HG03045 (cell line): ENCODE data around the gene PLCL2.

ENCODE experiments used
- ATAC-seq: cut with Tn5 transposase; IDR thresholded peaks from one replicate; pipeline ENCODE4 v1.9.1; 2021; ENCODE audit warnings: mild to moderate bottlenecking, moderate library complexity; ENCODE audit not compliant: unreplicated experiment

PLCL2 gene

GRCh38 chr3:16884748-16885592 lies at the start of gene PLCL2:
TSS of gene PLCL2 (plus strand) at chr3:16884955. CDS start at chr3:16885040, 85 bp downstream.
- ATAC-seq: peak; percentile 35

DNA sequence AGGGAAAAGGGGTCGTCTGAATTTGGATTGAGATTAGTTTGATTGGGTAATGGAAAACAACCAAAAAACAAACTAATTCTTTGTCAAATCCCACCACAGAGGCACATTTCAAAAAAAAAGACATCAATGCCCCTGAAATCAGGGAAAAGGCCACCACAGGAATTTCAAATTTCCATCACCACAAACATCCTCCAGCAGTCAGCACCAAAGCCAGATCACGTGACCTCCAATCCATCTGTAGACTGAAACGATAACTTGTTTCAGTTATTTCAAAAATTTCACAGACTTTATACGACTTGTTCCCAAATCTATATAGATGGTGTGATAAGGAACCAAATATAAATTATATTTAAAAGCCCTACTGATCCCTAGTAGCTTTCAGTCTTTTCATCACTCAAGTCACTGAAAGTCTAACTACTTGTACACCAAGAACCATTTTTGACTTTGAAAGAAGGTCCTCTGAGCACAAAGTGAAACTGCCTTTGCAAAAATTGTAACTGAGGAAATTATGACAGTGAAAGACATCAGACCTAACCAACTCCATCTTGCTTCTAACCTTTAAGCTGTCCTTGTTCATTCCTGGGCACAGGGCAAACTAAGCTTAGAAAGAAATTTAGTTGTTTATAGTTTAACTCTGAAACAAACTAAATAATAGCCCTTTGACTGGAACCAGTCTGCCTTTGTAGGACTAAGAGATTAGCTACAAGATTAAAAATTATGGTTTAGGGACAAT lies 48.1 kb upstream of the PLCL2 start:
- no peak for ATAC-seq

DNA sequence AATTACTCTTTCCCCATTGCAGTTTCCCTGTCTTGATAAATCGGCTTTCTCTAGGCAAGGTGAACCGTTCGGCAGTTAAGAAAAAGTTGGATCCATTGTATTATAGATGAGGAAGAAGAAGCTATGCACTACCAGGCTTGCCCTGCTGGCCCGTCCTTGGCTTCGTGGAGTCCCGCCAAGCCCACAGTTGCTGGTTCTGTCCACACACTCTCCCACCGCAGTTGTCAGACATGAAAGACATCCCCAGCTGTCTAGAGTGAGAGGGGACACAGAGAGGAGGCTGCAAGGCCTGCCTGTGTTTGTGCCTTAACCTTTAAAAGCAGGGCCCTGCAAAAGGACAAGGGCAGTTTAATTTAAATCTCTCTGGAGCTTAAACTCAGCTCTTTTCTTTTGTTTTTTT lies 47.2 kb upstream of the PLCL2 start:
- no peak for ATAC-seq

DNA sequence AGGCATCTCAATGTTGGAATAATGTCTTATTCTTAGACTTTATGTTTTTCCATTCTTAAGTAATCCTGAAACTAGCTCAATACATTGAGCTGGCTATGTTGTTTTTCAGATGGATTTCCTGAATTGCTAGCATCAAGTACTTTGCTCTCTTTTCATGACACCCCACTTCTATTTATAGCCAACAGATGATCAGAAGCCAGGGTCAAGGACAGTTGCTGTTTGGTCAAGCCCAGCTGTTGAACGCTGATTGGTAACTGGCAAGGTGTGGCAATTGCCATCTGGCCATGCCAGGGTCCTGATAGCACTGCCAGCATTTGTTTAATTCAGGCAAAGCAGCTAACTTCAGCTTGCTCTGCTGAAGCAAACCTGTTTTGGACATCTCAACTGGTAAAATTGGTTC lies 46.2 kb upstream of the PLCL2 start:
- ATAC-seq: no peak

- no peak for ATAC-seq
Measured at GRCh38 chr3:16839271-16840100, 45.3 kb upstream of the PLCL2 start.

GRCh38 chr3:16840101-16840424 lies 44.7 kb upstream of the PLCL2 start:
- no peak for ATAC-seq

DNA sequence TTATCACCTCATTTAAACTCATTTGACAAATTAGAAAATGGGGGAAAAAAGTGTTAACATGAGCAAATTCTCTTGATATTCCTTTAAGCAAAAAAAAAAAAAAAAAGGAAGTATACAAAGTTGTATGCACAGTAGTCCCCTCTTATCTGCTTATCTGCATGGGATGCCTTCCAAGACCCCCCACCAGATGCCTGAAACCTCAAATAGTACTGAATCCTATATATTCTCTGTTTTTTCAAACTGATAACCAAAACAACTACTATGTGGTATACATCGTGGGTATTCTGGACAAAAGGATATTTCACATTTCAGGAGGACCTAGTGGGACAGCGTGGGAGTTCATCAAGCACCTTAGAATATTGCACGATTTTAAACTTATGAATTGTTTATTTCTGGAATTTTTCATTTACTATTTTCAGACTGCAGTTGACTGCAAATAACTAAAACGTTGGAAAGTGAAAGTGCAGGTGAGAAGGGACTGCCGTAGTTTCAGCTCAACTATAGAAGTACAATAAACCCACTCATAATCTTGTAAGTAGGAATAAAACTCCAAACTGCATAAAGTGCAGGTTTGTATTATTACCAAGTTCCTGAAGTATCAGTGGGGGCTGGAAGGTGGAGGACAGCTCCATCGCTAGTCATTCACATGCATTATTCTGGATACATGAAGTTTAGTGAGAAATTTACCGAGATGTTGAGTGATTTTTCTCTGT lies 43.6 kb upstream of the PLCL2 start:
- no peak for ATAC-seq

DNA sequence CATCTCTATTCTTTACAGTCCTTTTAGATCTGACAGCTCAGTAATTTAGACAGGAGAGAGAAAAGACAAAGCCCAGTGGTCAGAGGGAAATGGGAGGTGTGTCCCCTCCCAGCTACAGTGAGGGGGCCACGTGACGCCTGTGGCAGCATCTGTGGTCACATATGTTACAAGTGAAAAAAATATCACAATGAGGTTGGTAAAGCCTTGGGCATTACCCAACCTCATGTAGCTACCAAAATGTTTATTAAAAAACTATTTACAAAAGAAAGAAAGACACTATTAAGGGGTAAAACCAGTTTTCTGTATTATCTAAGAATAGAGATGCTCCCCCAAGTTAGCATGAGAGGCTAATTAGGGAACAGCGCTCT lies 42.9 kb upstream of the PLCL2 start:
- peak; percentile 64 for ATAC-seq

DNA sequence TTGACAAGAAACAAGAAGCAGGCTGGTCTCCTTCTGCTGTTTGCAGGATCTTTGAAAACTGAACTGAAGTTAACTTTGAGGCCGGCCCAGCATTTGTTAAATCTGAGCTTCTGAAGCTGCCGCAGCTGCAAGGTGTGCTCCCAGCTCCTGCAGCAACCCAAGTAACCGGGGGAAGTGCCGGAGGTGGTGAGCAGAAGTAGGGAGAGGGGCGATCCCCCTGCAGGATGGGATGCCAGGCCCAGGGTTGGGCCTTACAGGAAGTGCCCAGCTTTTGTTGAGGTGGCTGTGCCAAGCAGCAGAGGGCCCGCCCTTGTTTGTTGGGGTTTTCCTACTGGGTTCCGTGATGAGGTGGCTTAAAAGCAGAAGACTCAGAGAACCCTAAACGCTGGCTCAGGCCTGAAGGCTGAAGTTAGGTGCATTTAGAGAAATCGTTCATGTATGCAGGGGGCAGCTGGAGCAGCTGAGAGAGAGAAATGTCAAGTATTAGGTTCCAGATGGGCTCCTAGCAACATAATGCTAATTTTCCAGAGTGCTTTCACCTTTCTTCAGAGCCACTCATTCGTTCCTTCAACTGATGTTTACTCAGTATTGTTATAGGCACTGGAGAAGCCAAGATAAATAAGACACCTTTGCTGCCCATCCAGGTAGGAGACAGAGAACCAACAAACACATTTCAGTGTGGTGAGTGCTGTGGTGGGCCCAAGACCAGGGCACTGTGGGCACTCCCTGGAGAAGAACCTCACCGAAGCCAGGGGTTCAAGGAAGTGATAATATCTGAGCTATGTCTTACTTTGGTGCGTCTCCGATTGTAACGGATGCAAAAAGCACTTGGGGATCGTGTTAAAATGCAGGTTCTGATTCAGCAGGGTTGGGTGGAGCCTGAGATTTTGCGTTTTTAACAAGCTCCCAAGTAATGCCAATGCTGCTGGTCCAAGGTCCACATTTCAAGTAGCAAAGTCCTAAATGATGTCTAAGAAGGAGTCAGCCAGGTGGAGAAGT lies 42.2 kb upstream of the PLCL2 start:
- ATAC-seq: peak; percentile 78

- ATAC-seq: no peak
Measured at GRCh38 chr3:16844222-16844621, 40.5 kb upstream of the PLCL2 start.

GRCh38 chr3:16844791-16845190 lies 40.0 kb upstream of the PLCL2 start:
- no peak for ATAC-seq

DNA sequence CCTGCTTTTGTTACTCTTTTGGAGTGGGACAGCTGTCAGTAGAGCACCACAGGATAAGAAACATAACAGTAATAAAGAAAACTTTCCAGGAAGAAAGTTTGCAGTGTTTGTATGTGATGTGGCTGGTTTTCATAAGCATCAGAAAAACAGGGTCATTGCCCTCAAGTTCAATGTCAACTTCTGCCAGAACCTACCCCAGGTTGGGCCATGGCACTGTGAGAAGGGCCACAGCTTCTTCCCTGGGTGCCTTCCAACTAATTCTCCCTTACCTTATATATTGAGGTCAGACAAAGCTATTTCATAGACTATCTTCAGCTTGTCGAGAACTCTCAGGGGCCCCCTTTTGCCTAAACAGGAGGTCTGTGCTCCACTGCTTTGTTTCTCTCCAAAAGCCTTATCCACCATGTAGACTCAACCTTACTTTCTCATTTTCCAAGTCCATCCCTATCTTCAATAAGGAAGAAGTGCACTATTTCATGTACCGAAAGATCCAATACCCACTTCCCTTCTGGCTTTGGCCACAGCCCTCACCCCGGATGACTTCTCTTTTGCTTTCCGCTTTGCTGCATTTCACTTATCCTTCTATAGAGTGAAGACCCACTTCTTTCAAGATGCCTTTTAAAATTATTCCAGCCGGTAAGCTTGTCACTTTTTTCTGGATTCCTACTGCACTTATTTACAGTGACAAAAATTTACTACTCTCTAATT lies 38.2 kb upstream of the PLCL2 start:
- no peak for ATAC-seq

GRCh38 chr3:16848007-16848406 lies 36.7 kb upstream of the PLCL2 start:
- ATAC-seq: no peak

GRCh38 chr3:16849229-16849628 lies 35.5 kb upstream of the PLCL2 start:
- ATAC-seq: peak; percentile 72

- ATAC-seq: no peak
Measured at GRCh38 chr3:16849795-16850194, 35.0 kb upstream of the PLCL2 start.

GRCh38 chr3:16855497-16855896 lies 29.3 kb upstream of the PLCL2 start:
- no peak for ATAC-seq

- ATAC-seq: no peak
Measured at GRCh38 chr3:16860234-16860633, 24.5 kb upstream of the PLCL2 start.

DNA sequence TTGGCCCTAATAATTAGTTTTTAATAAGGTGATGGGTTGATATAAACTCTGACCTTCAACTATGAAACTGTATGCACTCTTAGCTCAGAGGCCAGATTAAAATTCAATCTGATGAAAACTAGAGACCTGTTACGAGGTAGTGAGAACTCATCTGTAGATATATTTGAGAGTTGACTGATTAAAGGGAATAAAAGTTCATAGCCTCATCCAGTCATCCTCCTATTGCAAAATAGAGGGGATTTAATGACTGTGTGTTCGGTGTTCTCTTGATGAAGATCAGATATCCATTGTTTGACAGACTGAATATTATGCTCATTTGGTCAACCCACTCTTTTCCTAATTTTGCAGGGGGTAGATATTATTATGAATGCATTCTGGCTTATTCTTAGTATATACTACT lies 23.3 kb upstream of the PLCL2 start:
- no peak for ATAC-seq
